ENCODE data around the gene HIPK3. TPM values are rescaled to one million over a fixed set of nuclear protein-coding genes. Genes with fewer than 3 reads are reported as not detected.

The HIPK3 gene
- polyA plus RNA-seq, 1 donor from 2014 or later: 25.5 TPM

GRCh38 chr11:33294797-33295196 lies 37.6 kb downstream of the HIPK3 start:
- H4K20me1 ChIP-seq (ENCODE audit: insufficient read depth): no peaks in the 10 kb centered on the region
- no peaks in the 10 kb centered on the region for H3K79me2 ChIP-seq (replicated peaks; ENCODE audit: insufficient read depth, low read length)
- H3K4me3 ChIP-seq (ENCODE audit: low read length): no peak overlapping the region
- no peaks in the 10 kb centered on the region for H3K27me3 ChIP-seq (ENCODE audit: insufficient read depth, low read depth, low read length)
- no peaks in the 10 kb centered on the region for H3F3A ChIP-seq (ENCODE audit: insufficient read depth, low read length, poor library complexity, severe bottlenecking)
- no peak for TF ChIP-seq MXI1 (conservative IDR thresholded peaks at IDR 0.05; ENCODE audit: poor library complexity, severe bottlenecking)
- no peak for TF ChIP-seq EP300 (conservative IDR thresholded peaks at IDR 0.05; ENCODE audit: poor library complexity, severe bottlenecking)
- TF ChIP-seq TAF1 (IDR thresholded peaks at IDR 0.05; ENCODE audit: low read depth): no peak
- TF ChIP-seq SMC3 (conservative IDR thresholded peaks at IDR 0.05; ENCODE audit: poor library complexity): no peak
- TF ChIP-seq, protein P1, sequence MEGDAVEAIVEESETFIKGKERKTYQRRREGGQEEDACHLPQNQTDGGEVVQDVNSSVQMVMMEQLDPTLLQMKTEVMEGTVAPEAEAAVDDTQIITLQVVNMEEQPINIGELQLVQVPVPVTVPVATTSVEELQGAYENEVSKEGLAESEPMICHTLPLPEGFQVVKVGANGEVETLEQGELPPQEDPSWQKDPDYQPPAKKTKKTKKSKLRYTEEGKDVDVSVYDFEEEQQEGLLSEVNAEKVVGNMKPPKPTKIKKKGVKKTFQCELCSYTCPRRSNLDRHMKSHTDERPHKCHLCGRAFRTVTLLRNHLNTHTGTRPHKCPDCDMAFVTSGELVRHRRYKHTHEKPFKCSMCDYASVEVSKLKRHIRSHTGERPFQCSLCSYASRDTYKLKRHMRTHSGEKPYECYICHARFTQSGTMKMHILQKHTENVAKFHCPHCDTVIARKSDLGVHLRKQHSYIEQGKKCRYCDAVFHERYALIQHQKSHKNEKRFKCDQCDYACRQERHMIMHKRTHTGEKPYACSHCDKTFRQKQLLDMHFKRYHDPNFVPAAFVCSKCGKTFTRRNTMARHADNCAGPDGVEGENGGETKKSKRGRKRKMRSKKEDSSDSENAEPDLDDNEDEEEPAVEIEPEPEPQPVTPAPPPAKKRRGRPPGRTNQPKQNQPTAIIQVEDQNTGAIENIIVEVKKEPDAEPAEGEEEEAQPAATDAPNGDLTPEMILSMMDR (IDR thresholded peaks at IDR 0.05; ENCODE audit: poor library complexity, severe bottlenecking): no peak
- TF ChIP-seq POLR2AphosphoS5 (IDR thresholded peaks at IDR 0.05): no peak
- no peak for TF ChIP-seq RAD21 (conservative IDR thresholded peaks at IDR 0.05)
- no peak for TF ChIP-seq EZH2 (IDR thresholded peaks at IDR 0.05; ENCODE audit: borderline replicate concordance, insufficient read depth, low read length, poor library complexity, severe bottlenecking)
- TF ChIP-seq, protein P2, sequence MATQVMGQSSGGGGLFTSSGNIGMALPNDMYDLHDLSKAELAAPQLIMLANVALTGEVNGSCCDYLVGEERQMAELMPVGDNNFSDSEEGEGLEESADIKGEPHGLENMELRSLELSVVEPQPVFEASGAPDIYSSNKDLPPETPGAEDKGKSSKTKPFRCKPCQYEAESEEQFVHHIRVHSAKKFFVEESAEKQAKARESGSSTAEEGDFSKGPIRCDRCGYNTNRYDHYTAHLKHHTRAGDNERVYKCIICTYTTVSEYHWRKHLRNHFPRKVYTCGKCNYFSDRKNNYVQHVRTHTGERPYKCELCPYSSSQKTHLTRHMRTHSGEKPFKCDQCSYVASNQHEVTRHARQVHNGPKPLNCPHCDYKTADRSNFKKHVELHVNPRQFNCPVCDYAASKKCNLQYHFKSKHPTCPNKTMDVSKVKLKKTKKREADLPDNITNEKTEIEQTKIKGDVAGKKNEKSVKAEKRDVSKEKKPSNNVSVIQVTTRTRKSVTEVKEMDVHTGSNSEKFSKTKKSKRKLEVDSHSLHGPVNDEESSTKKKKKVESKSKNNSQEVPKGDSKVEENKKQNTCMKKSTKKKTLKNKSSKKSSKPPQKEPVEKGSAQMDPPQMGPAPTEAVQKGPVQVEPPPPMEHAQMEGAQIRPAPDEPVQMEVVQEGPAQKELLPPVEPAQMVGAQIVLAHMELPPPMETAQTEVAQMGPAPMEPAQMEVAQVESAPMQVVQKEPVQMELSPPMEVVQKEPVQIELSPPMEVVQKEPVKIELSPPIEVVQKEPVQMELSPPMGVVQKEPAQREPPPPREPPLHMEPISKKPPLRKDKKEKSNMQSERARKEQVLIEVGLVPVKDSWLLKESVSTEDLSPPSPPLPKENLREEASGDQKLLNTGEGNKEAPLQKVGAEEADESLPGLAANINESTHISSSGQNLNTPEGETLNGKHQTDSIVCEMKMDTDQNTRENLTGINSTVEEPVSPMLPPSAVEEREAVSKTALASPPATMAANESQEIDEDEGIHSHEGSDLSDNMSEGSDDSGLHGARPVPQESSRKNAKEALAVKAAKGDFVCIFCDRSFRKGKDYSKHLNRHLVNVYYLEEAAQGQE (IDR thresholded peaks at IDR 0.05; ENCODE audit: borderline replicate concordance): no peak
- peaks cover 5% of the 10 kb centered on the region for H3K9me3 ChIP-seq (ENCODE audit: low read length)
- no peaks in the 10 kb centered on the region for H3K9me2 ChIP-seq (ENCODE audit: insufficient read depth, low read length)
- H3K27ac ChIP-seq (ENCODE audit: low read length): no peak overlapping the region
- peaks cover 7% of the 10 kb centered on the region for H3K36me3 ChIP-seq (ENCODE audit: insufficient read depth, low read length)
- H3K4me2 ChIP-seq (ENCODE audit: low read length): no peak overlapping the region
- H2AFZ ChIP-seq (ENCODE audit: low read depth, low read length): no peak overlapping the region
- H3K9ac ChIP-seq (ENCODE audit: low read length): no peak overlapping the region

GRCh38 chr11:33296695-33297094 lies 39.5 kb downstream of the HIPK3 start:
- H4K20me1 ChIP-seq (ENCODE audit: insufficient read depth): no peaks in the 10 kb centered on the region
- H3K79me2 ChIP-seq (replicated peaks; ENCODE audit: insufficient read depth, low read length): no peaks in the 10 kb centered on the region
- H3F3A ChIP-seq (ENCODE audit: insufficient read depth, low read length, poor library complexity, severe bottlenecking): no peaks in the 10 kb centered on the region
- no peaks in the 10 kb centered on the region for H3K27me3 ChIP-seq (ENCODE audit: insufficient read depth, low read depth, low read length)
- no peak overlapping the region for H3K4me2 ChIP-seq (ENCODE audit: low read length)
- H3K4me3 ChIP-seq (ENCODE audit: low read length): no peak overlapping the region
- peaks cover 5% of the 10 kb centered on the region for H3K9me3 ChIP-seq (ENCODE audit: low read length)
- peaks cover 7% of the 10 kb centered on the region for H3K36me3 ChIP-seq (ENCODE audit: insufficient read depth, low read length)
- H3K9me2 ChIP-seq (ENCODE audit: insufficient read depth, low read length): no peaks in the 10 kb centered on the region
- TF ChIP-seq SMC3 (conservative IDR thresholded peaks at IDR 0.05; ENCODE audit: poor library complexity): no peak
- TF ChIP-seq, protein P2 (IDR thresholded peaks at IDR 0.05; ENCODE audit: borderline replicate concordance): no peak
- TF ChIP-seq POLR2AphosphoS5 (IDR thresholded peaks at IDR 0.05): no peak
- no peak for TF ChIP-seq EZH2 (IDR thresholded peaks at IDR 0.05; ENCODE audit: borderline replicate concordance, insufficient read depth, low read length, poor library complexity, severe bottlenecking)
- TF ChIP-seq EP300 (conservative IDR thresholded peaks at IDR 0.05; ENCODE audit: poor library complexity, severe bottlenecking): no peak
- TF ChIP-seq, protein P1 (IDR thresholded peaks at IDR 0.05; ENCODE audit: poor library complexity, severe bottlenecking): no peak
- TF ChIP-seq RAD21 (conservative IDR thresholded peaks at IDR 0.05): no peak
- no peak for TF ChIP-seq MXI1 (conservative IDR thresholded peaks at IDR 0.05; ENCODE audit: poor library complexity, severe bottlenecking)
- no peak for TF ChIP-seq TAF1 (IDR thresholded peaks at IDR 0.05; ENCODE audit: low read depth)
- H3K9ac ChIP-seq (ENCODE audit: low read length): no peak overlapping the region
- H2AFZ ChIP-seq (ENCODE audit: low read depth, low read length): no peak overlapping the region
- no peak overlapping the region for H3K27ac ChIP-seq (ENCODE audit: low read length)

Data from neural cell (in vitro differentiated cells).